ENCODE measurements around the gene CCL5.

Gene CCL5

GRCh38 chr17:35865412-35866340, 14.5 kb downstream of the CCL5 start:
- DNase-seq = no peak

- DNase-seq = no peak
These were observed 15.3 kb downstream of the CCL5 start for GRCh38 chr17:35864853-35865252.

- no peak for DNase-seq
These were observed 23.6 kb downstream of the CCL5 start for GRCh38 chr17:35856603-35857002.

- DNase-seq = no peak
These were observed 24.2 kb downstream of the CCL5 start for GRCh38 chr17:35855965-35856364.

- peak; percentile 41 for DNase-seq
These were observed 30.5 kb downstream of the CCL5 start for GRCh38 chr17:35849469-35850348.

- no peak for DNase-seq
These were observed 32.4 kb downstream of the CCL5 start for GRCh38 chr17:35847633-35848373.

GRCh38 chr17:35847006-35847405, 33.2 kb downstream of the CCL5 start:
- no peak for DNase-seq

GRCh38 chr17:35846055-35846809, 33.9 kb downstream of the CCL5 start:
- no peak for DNase-seq

- no peak for DNase-seq
These were observed 35.6 kb downstream of the CCL5 start for GRCh38 chr17:35844547-35844946.

GRCh38 chr17:35843698-35844097, 36.5 kb downstream of the CCL5 start:
- no peak for DNase-seq

GRCh38 chr17:35842239-35842638, 37.9 kb downstream of the CCL5 start:
- DNase-seq = no peak

- DNase-seq = no peak
These were observed 38.7 kb downstream of the CCL5 start for GRCh38 chr17:35841505-35841904.

GRCh38 chr17:35841101-35841500, 39.1 kb downstream of the CCL5 start:
- no peak for DNase-seq

GRCh38 chr17:35825206-35825605, 55.0 kb downstream of the CCL5 start:
- DNase-seq = no peak
